GM12878 (cell line): ENCODE measurements around the gene GRIN2C. TPM values are rescaled to one million over a fixed set of nuclear protein-coding genes. Genes with fewer than 3 reads are reported as not detected.

Experiments used
- ATAC-seq: fragments of 200-7000 bp; cut with Tn5 transposase; 3 replicates; pipeline ENCODE4 v1.9.1; 2020; ENCODE audit warnings: mild to moderate bottlenecking, moderate library complexity
- BruUV-seq: library from RNA; stranded (reverse); fragments of 400-500 nt; replicated peaks from 2 replicates; lab custom pipeline; 2021; lab: Mats Ljungman, UMichigan
- CTCF ChIA-PET: fragments of 300-600 bp; sonication (Branson Sonifier 250); formaldehyde crosslinking; extraction: SDS; loops from one replicate; lab custom pipeline; 2021; ENCODE audit warnings: inconsistent platforms; lab: Yijun Ruan, JAX
- POLR2A ChIA-PET: fragments of 350-600 bp; formaldehyde crosslinking; extraction: SDS; loops from one replicate; lab custom pipeline; 2021; ENCODE audit warnings: inconsistent platforms; lab: Charles Lee
- RAD21 ChIA-PET: fragments of 300-600 bp; sonication (Branson Sonifier 250); formaldehyde crosslinking; loops from one replicate; lab custom pipeline; 2023; ENCODE audit warnings: antibody characterized with exemption; ENCODE audit not compliant: unreplicated experiment; lab: Charles Lee
- SMC1A ChIA-PET: fragments of 300-600 bp; sonication (Branson Sonifier 250); formaldehyde crosslinking; loops from one replicate; lab custom pipeline; 2023; ENCODE audit not compliant: unreplicated experiment, uncharacterized antibody; lab: Charles Lee
- DNase-seq: peaks from one replicate; pipeline ENCODE4 v3.0.0-alpha.2; 2011; ENCODE audit warnings: low read depth, low spot score
- FAIRE-seq: peaks from 3 replicates; lab custom pipeline; 2011; peaks lifted over from hg19 to GRCh38; lab: Jason Lieb, UNC
- H2AFZ ChIP-seq: 2 replicates; pipeline ENCODE4 v1.6.0; 2011; ENCODE audit warnings: low read depth, low read length, control low read depth; ENCODE audit not compliant: control insufficient read depth
- H3K27ac ChIP-seq: 2 replicates; pipeline ENCODE4 v1.5.1; 2011; ENCODE audit warnings: control low read depth; ENCODE audit not compliant: control insufficient read depth, insufficient read depth
- H3K27me3 ChIP-seq, 2 experiments: replicated peaks in 1 of 2; 2 replicates each; pipeline versions ENCODE4 v1.6.0 to v1.6.1; 2011; ENCODE audit warnings: low read length in 1 of 2; ENCODE audit not compliant: control insufficient read depth in 2 of 2, insufficient read depth in 2 of 2
- H3K36me3 ChIP-seq, 2 experiments: 2 replicates each; pipeline ENCODE4 v1.5.1; 2011; ENCODE audit warnings: low read length in 1 of 2; ENCODE audit not compliant: control insufficient read depth in 2 of 2, insufficient read depth in 2 of 2
- H3K4me1 ChIP-seq: 2 replicates; pipeline ENCODE4 v1.6.1; 2011; ENCODE audit warnings: mild to moderate bottlenecking, low read length, moderate library complexity, mixed read lengths; ENCODE audit not compliant: control insufficient read depth, insufficient read depth
- H3K4me2 ChIP-seq: 2 replicates; pipeline ENCODE4 v1.6.0; 2011; ENCODE audit warnings: control low read depth; ENCODE audit not compliant: control insufficient read depth, insufficient read depth
- H3K4me3 ChIP-seq: fragments of 200-600 bp; sonication (generic); 2 replicates; pipeline ENCODE4 v1.5.1; 2016
- H3K79me2 ChIP-seq: 2 replicates; pipeline ENCODE4 v1.6.0; 2011; ENCODE audit warnings: low read length; ENCODE audit not compliant: control insufficient read depth, insufficient read depth
- H3K9ac ChIP-seq: 2 replicates; pipeline ENCODE4 v1.8.0; 2011; ENCODE audit warnings: low read length, control low read depth, mixed read lengths; ENCODE audit not compliant: control insufficient read depth, insufficient read depth
- H3K9me3 ChIP-seq: replicated peaks from 3 replicates; pipeline ENCODE4 v1.5.1; 2011; ENCODE audit warnings: mild to moderate bottlenecking, low read length; ENCODE audit not compliant: control insufficient read depth, insufficient read depth
- H4K20me1 ChIP-seq: 2 replicates; pipeline ENCODE4 v1.6.0; 2011; ENCODE audit not compliant: control insufficient read depth, insufficient read depth
- HDAC6 ChIP-seq: fragments of 200-600 bp; sonication (generic); IDR thresholded peaks from one replicate; pipeline ENCODE4 v1.8.0; 2017; ENCODE audit warnings: antibody characterized with exemption; ENCODE audit not compliant: unreplicated experiment
- IKZF1 ChIP-seq: fragments of 450-650 bp; conservative IDR thresholded peaks from 2 replicates; pipeline ENCODE4 v1.6.1; 2017; ENCODE audit warnings: antibody characterized with exemption, mild to moderate bottlenecking
- NBN ChIP-seq: fragments of 450-650 bp; IDR thresholded peaks from 2 replicates; pipeline ENCODE4 v1.6.1; 2016
- POLR2A ChIP-seq: IDR thresholded peaks from 2 replicates; pipeline ENCODE4 v1.6.1; 2011; ENCODE audit warnings: low read depth, mild to moderate bottlenecking, low read length
- RUNX3 ChIP-seq: IDR thresholded peaks from 2 replicates; pipeline ENCODE4 v1.6.1; 2012; ENCODE audit warnings: low read length, inconsistent platforms
- WGBS: methylation state at CpG from one replicate; pipeline ENCODE4 v1.1.6; 2016; ENCODE audit warnings: low lambda C conversion rate; ENCODE audit not compliant: insufficient replicate concordance, insufficient coverage; ENCODE audit errors: missing lambda C conversion rate; 5-methylcytosine and 5-hydroxymethylcytosine counted together
- in situ Hi-C: fragments of 300-500 bp; cut with MboI; formaldehyde crosslinking; loops from 9 replicates; pipeline ENCODE4 v1.14.3; 2018; ENCODE audit warnings: mixed read lengths
- intact Hi-C: fragments of 100-400 bp; cut with micrococcal nuclease; formaldehyde crosslinking; loops from one replicate; pipeline ENCODE4 v1.14.2; 2022; ENCODE audit not compliant: unreplicated experiment
- polyA plus RNA-seq, 11 experiments: library from polyadenylated mRNA; depleted of rRNA in 4 of 11; unstranded in 6 of 11; stranded (reverse) in 5 of 11; fragments of >200 nt; fragmentation: Nextera tagmentation in 4 of 11; fragmentation: Illumina TruSeq in 1 of 11; extraction: Ambion mirVana in 4 of 11; extraction: Trizol in 1 of 11; gene quantifications; 1 replicate in 1 of 11; 2 replicates in 10 of 11; pipeline versions ENCODE4 v1.2.1 to v1.2.3, GENCODE V29; 2011 to 2016; ENCODE audit warnings: inconsistent platforms in 2 of 11, missing spikeins in 2 of 11, low read depth in 1 of 11
- total RNA-seq, 4 experiments: library from RNA; depleted of rRNA in 3 of 4; stranded (reverse); fragments of >200 nt in 3 of 4; fragmentation: Illumina TruSeq in 1 of 4; extraction: Trizol in 1 of 4; gene quantifications; 2 replicates each; pipeline versions ENCODE4 v1.2.1 to v1.2.3, GENCODE V29; 2013 to 2021

GRIN2C gene
- total and polyA plus RNA-seq, 10 of the 15 experiments (the other 5 are each of a cell fraction or from before 2014, with no cell fraction given), result 0.01 to 0.20 (median 0.11) TPM; not detected in 2

GRCh38 chr17:74860229-74860871, 665 bp upstream of the GRIN2C start:
- intact Hi-C loops (no loop called here), in situ Hi-C loops (no loop called here)
- H3K36me3 ChIP-seq, result no peaks in the 10 kb centered on the region
- no peaks in the 10 kb centered on the region for H4K20me1 ChIP-seq
- ATAC-seq (peak; percentile 11), DNase-seq (no peak), FAIRE-seq (no peak)
- no TSS peak for BruUV-seq
- H3K27ac ChIP-seq, result no peak overlapping the region
- 11% methylated on average over 44 of the region's 44 CpGs for WGBS
- H3K27me3 ChIP-seq, result peaks cover 12 to 14% of the 10 kb centered on the region in 2 experiments
- H3K9me3 ChIP-seq, result no peaks in the 10 kb centered on the region
- POLR2A ChIA-PET, result no interaction called here
- no peaks in the 10 kb centered on the region for H3K79me2 ChIP-seq
- RAD21 ChIA-PET, result interaction anchor here (4.9 kb wide), 1 partner anchor 69 kb away, joined by 15 read pairs; no protein-coding TSS in a partner anchor
- CTCF ChIA-PET, result interaction anchor here (1.1 to 10.2 kb wide), 3 partner anchors 50 to 114 kb away, joined by 3 to 98 read pairs (median 5); no protein-coding TSS in a partner anchor
- H3K4me3 ChIP-seq, result no peak overlapping the region
- H3K4me1 ChIP-seq, result no peaks in the 10 kb centered on the region; the same call in 1 of the 2 replicates
- TF ChIP-seq POLR2A (peak; percentile 23; the same call in 1 of the 2 replicates), NBN (no peak), IKZF1 (peak; percentile 23; the same call in 1 of the 2 replicates), RUNX3 (no peak), HDAC6 (peak; percentile 38)
- no peak overlapping the region for H2AFZ ChIP-seq
- SMC1A ChIA-PET, result interaction anchor here (3.4 kb wide), 1 partner anchor 70 kb away, joined by 12 read pairs; no protein-coding TSS in a partner anchor
- H3K4me2 ChIP-seq, result peak overlapping the region; percentile 48; the same call in 1 of the 2 replicates
- H3K9ac ChIP-seq, result no peak overlapping the region
